ENCODE measurements around the gene MAP1LC3A. TPM values are rescaled to one million over a fixed set of nuclear protein-coding genes. Genes with fewer than 3 reads are reported as not detected.

MAP1LC3A gene
- total RNA-seq, 1 experiment from 2014 or later: 44.2 TPM

GRCh38 chr20:34529742-34530141 is 28.8 kb upstream of the MAP1LC3A start:
- DNase-seq (ENCODE audit: low read depth): no peak

GRCh38 chr20:34530342-34530741 is 28.2 kb upstream of the MAP1LC3A start:
- DNase-seq (ENCODE audit: low read depth): no peak

- no peak for DNase-seq (ENCODE audit: low read depth)
These were observed 26.8 kb upstream of the MAP1LC3A start for GRCh38 chr20:34531608-34532265.

GRCh38 chr20:34532320-34532719 is 26.2 kb upstream of the MAP1LC3A start:
- no peak for DNase-seq (ENCODE audit: low read depth)

GRCh38 chr20:34532756-34533155 is 25.8 kb upstream of the MAP1LC3A start:
- no peak for DNase-seq (ENCODE audit: low read depth)

GRCh38 chr20:34534391-34535165 is 23.9 kb upstream of the MAP1LC3A start:
- DNase-seq (ENCODE audit: low read depth): no peak

- DNase-seq (ENCODE audit: low read depth): no peak
These were observed 23.1 kb upstream of the MAP1LC3A start for GRCh38 chr20:34535301-34535840.

GRCh38 chr20:34535857-34536256 is 22.7 kb upstream of the MAP1LC3A start:
- DNase-seq (ENCODE audit: low read depth): no peak

GRCh38 chr20:34536798-34537394 is 21.6 kb upstream of the MAP1LC3A start:
- DNase-seq (ENCODE audit: low read depth): no peak

- DNase-seq (ENCODE audit: low read depth): no peak
These were observed 20.9 kb upstream of the MAP1LC3A start for GRCh38 chr20:34537651-34538050.

- DNase-seq (ENCODE audit: low read depth): peak; percentile 50
These were observed 19.8 kb upstream of the MAP1LC3A start for GRCh38 chr20:34538671-34539123.

- DNase-seq (ENCODE audit: low read depth): no peak
These were observed 18.8 kb upstream of the MAP1LC3A start for GRCh38 chr20:34539756-34540155.

- no peak for DNase-seq (ENCODE audit: low read depth)
These were observed 17.8 kb upstream of the MAP1LC3A start for GRCh38 chr20:34540596-34541263.

GRCh38 chr20:34541264-34541901 is 17.1 kb upstream of the MAP1LC3A start:
- DNase-seq (ENCODE audit: low read depth): no peak

- DNase-seq (ENCODE audit: low read depth): no peak
These were observed 16.6 kb upstream of the MAP1LC3A start for GRCh38 chr20:34541917-34542316.

GRCh38 chr20:34542439-34542838 is 16.1 kb upstream of the MAP1LC3A start:
- no peak for DNase-seq (ENCODE audit: low read depth)

- DNase-seq (ENCODE audit: low read depth): no peak
These were observed 15.0 kb upstream of the MAP1LC3A start for GRCh38 chr20:34543463-34544056.

- DNase-seq (ENCODE audit: low read depth): no peak
These were observed 14.3 kb upstream of the MAP1LC3A start for GRCh38 chr20:34544109-34544796.

- DNase-seq (ENCODE audit: low read depth): no peak
These were observed 11.8 kb upstream of the MAP1LC3A start for GRCh38 chr20:34546751-34547181.
